Non-pigmented ciliary epithelial cell (primary cell): ENCODE data around the gene OCIAD1.
"Not testable (repeated sequence)": the region's sequence is repeated elsewhere in the genome, so short reads cannot be mapped to it uniquely, and the experiment has no call there.

Experiments used
- DNase-seq: peaks from one replicate; pipeline ENCODE4 v3.0.0-alpha.2; 2010; ENCODE audit warnings: low read depth

OCIAD1 gene

GRCh38 chr4:48830706-48831531, at the start of gene OCIAD1:
Gene OCIAD1 (plus strand): TSS chr4:48831088. CDS start chr4:48832625, 1,537 bp downstream.
- peak; percentile 94 for DNase-seq

- DNase-seq: no peak
Measured at GRCh38 chr4:48781968-48782367, 48.9 kb upstream of the OCIAD1 start.

GRCh38 chr4:48785302-48785701, 45.6 kb upstream of the OCIAD1 start:
- no peak for DNase-seq

GRCh38 chr4:48786549-48786948, 44.3 kb upstream of the OCIAD1 start:
- DNase-seq: no peak

GRCh38 chr4:48787056-48787455, 43.8 kb upstream of the OCIAD1 start:
- no peak for DNase-seq

- DNase-seq: no peak
Measured at GRCh38 chr4:48790561-48790960, 40.3 kb upstream of the OCIAD1 start.

- DNase-seq: no peak
Measured at GRCh38 chr4:48791313-48791712, 39.6 kb upstream of the OCIAD1 start.

- no peak for DNase-seq
Measured at GRCh38 chr4:48792348-48793006, 38.4 kb upstream of the OCIAD1 start.

GRCh38 chr4:48795108-48795507, 35.8 kb upstream of the OCIAD1 start:
- no peak for DNase-seq

GRCh38 chr4:48796191-48796926, 34.5 kb upstream of the OCIAD1 start:
- DNase-seq: no peak

- DNase-seq: no peak
Measured at GRCh38 chr4:48796927-48797679, 33.8 kb upstream of the OCIAD1 start.

GRCh38 chr4:48798117-48798516, 32.8 kb upstream of the OCIAD1 start:
- no peak for DNase-seq

- DNase-seq: no peak
Measured at GRCh38 chr4:48799157-48799556, 31.7 kb upstream of the OCIAD1 start.

GRCh38 chr4:48800155-48800554, 30.7 kb upstream of the OCIAD1 start:
- not testable (repeated sequence) for DNase-seq

GRCh38 chr4:48801016-48801715, 29.7 kb upstream of the OCIAD1 start:
- DNase-seq: no peak

GRCh38 chr4:48804584-48805301, 26.1 kb upstream of the OCIAD1 start:
- DNase-seq: no peak

GRCh38 chr4:48812866-48813265, 18.0 kb upstream of the OCIAD1 start:
- DNase-seq: no peak

GRCh38 chr4:48813964-48814363, 16.9 kb upstream of the OCIAD1 start:
- no peak for DNase-seq

- DNase-seq: no peak
Measured at GRCh38 chr4:48815483-48815882, 15.4 kb upstream of the OCIAD1 start.

- DNase-seq: not testable (repeated sequence)
Measured at GRCh38 chr4:48816297-48816696, 14.6 kb upstream of the OCIAD1 start.

- DNase-seq: no peak
Measured at GRCh38 chr4:48816971-48817370, 13.9 kb upstream of the OCIAD1 start.
